Subcutaneous adipose tissue (tissue), 4 donors: ENCODE data around the gene NAALADL2. TPM values are rescaled to one million over a fixed set of nuclear protein-coding genes. Genes with fewer than 3 reads are reported as not detected.

Experiments used
- CTCF ChIP-seq: fragments of 450-650 bp; IDR thresholded peaks from one replicate; pipeline ENCODE4 v1.5.1; 2016; ENCODE audit warnings: low read depth, mild to moderate bottlenecking, control low read depth, antibody characterized with exemption, moderate library complexity
- total RNA-seq, 4 donors: library from RNA; depleted of rRNA; stranded (reverse); fragments of >200 nt; gene quantifications; one replicate each; pipeline ENCODE4 v1.1.0, GENCODE V29; 2016

NAALADL2 gene
- total RNA-seq, 4 donors from 2014 or later, result 9.4 to 18.1 (median 11.8) TPM

GRCh38 chr3:175413926-175414325 lies 554.8 kb downstream of the NAALADL2 start:
- no peak for TF ChIP-seq CTCF

GRCh38 chr3:175416600-175416999 lies 557.5 kb downstream of the NAALADL2 start:
- TF ChIP-seq CTCF, result no peak

GRCh38 chr3:175417426-175417825 lies 558.3 kb downstream of the NAALADL2 start:
- no peak for TF ChIP-seq CTCF

GRCh38 chr3:175421902-175422301 lies 562.8 kb downstream of the NAALADL2 start:
- no peak for TF ChIP-seq CTCF

GRCh38 chr3:175422744-175423143 lies 563.6 kb downstream of the NAALADL2 start:
- no peak for TF ChIP-seq CTCF

- no peak for TF ChIP-seq CTCF
Measured at GRCh38 chr3:175426805-175427204, 567.7 kb downstream of the NAALADL2 start.

GRCh38 chr3:175428466-175428865 lies 569.3 kb downstream of the NAALADL2 start:
- TF ChIP-seq CTCF, result no peak
